HG02970 (cell line): ENCODE measurements around the gene ONECUT1.

Source experiments
- ATAC-seq: cut with Tn5 transposase; IDR thresholded peaks from one replicate; pipeline ENCODE4 v1.9.1; 2021; ENCODE audit warnings: mild to moderate bottlenecking, moderate library complexity, moderate number of reproducible peaks; ENCODE audit not compliant: unreplicated experiment, low FRiP score

The ONECUT1 gene

GRCh38 chr15:52734329-52734728 is 55.8 kb downstream of the ONECUT1 start:
- no peak for ATAC-seq

- ATAC-seq = no peak
These were observed 56.4 kb downstream of the ONECUT1 start for GRCh38 chr15:52733696-52734255.

GRCh38 chr15:52733088-52733487 is 57.0 kb downstream of the ONECUT1 start:
- ATAC-seq = no peak

DNA sequence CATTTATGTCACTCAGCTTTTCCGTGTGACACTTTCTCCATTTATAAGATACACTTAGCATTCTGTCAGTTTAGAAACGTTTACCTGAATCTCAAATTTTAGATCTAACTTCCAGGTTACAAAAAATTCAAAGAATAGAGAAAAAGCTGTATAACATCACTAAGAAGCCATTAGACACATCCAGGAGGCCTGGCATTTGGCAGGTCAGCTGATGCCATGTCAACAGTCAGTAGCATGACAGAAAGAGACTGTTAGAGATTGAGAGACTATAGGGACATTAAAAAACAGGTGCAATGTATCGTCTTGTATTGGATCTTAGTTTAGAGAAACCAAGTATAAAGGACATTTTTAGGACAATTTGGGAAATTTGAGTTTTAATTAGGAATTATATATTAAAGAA is 57.6 kb downstream of the ONECUT1 start:
- no peak for ATAC-seq

DNA sequence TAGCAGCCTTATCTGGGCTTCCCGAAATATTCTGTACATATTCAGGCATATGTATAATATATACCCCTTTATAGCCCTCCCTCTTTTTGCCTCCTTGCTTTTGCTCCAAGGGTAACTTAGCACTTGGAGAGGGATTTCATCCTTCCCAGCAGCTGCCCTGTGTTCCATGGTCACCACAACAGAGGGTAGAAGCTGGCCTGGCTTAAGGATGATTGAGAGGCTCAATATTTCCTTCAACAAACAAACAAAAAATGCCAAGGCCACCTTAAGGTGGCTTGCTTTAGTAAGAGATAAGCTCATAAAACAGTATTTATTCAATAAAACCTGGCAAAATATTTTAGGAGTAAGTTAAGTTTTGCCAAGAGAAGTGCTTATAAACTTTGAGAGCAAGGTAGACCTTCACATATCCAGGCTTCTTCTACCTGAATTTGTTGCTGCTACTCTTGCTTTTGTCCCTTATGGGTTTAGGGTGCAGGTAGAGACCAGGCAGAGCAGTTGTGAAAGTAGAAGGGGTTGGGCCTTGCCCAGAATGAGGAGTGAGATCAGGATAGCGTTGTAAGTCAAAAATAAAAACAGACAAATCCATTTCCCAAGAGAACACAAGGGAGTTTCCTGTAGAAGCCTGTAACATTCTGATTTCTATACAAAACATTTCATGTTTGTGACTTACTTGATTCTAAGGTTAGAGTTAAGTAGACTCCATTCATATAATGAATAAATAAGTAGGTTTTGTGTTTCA is 58.2 kb downstream of the ONECUT1 start:
- ATAC-seq = no peak

GRCh38 chr15:52731004-52731403 is 59.1 kb downstream of the ONECUT1 start:
- no peak for ATAC-seq

DNA sequence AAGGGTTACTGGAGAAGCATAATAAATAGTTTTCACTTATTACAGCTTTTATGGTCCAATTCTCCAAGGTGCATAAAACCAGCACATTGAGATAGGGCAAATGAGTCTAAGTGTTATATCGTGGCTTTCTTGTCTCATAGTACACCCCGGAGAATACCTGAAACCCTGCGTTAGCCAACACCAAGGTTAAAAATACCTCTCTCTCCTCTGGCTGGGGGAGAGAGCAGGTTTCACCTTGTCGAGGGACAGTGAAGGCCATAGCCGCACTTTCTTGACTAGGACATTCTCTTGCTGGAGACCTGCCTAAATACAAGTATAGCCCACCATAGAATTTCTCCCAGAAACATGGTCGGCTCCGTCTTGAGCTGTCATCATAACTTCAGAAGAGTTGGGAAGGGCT is 59.5 kb downstream of the ONECUT1 start:
- ATAC-seq = no peak

GRCh38 chr15:52730173-52730572 is 60.0 kb downstream of the ONECUT1 start:
- ATAC-seq = no peak

DNA sequence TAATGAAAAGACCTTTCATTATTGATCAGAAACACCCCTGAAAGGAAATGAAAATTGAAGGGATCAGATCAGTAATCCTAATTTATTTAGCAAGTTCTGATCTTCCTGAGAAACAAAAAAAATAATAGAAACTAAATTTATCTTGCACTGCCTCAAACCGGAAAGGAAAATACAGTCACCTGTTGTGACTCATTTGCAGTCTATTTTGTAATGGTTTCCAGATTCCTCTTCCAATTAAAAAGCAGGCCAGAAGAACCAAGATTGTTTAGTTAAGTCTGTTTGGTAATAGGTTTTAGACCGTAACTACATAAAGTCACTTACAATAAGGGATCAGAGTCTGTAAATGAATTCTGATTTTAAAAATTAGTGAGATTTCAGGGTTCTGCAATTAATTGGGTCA is 61.2 kb downstream of the ONECUT1 start:
- no peak for ATAC-seq

DNA sequence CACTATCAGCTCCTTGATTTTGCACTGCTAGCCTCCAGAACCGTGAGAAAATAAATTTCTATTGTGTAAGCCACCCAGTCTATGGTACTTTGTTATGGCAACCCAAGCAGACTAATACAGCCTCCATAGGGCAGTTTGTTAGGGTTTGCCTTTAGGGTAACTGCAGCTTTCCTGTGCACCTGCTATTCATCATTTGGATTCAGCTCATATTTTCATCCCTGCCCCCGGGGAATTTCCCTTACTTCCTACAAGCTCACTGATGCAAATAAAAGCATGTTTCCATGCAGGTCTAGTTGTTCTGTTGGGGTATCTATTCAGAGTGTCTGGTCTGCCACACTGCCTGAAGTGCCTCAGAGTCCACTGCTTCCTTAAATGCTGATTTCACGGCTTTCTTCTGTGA is 62.3 kb downstream of the ONECUT1 start:
- no peak for ATAC-seq

GRCh38 chr15:52726195-52726594 is 63.9 kb downstream of the ONECUT1 start:
- no peak for ATAC-seq

DNA sequence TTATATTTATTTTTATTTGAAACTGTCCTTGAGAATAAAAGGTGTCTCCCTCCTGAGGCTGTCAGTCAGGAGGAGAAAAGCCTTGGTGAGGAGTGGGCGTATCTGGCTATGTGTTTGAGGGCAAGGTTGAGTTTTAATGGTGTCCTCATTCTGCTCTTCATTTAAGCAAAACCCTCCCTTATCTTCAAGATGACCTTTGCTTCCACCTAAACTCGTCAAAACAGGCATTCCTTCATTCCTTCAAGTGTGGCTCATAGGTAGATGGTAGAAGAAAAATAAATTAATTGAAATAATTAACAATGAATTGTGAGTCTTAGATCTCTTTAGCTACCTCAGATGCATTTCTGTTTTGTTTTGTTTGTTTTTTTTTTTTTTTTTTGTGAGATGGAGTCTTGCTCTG is 71.6 kb downstream of the ONECUT1 start:
- ATAC-seq = no peak

DNA sequence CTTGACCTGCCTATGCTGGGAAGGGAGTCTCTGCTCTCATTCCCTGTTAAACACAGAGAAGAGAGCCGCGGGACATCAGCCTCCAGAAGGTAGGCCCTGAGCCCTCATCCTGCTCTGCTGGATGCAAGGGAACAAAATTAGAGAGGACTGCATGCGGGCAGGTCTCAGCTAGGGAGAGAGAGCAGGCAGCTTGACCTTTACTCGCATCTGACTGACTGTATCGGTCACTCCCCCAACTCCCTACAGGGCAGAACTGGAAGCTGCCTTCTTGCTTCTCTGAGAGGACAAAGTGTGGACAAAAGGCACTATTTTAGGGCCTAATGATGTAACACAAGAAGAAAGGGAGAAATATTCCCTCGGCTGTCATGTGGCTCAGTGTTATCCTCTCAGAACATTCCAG is 72.2 kb downstream of the ONECUT1 start:
- no peak for ATAC-seq

GRCh38 chr15:52717481-52717880 is 72.7 kb downstream of the ONECUT1 start:
- ATAC-seq = no peak

GRCh38 chr15:52716536-52716935 is 73.6 kb downstream of the ONECUT1 start:
- no peak for ATAC-seq

DNA sequence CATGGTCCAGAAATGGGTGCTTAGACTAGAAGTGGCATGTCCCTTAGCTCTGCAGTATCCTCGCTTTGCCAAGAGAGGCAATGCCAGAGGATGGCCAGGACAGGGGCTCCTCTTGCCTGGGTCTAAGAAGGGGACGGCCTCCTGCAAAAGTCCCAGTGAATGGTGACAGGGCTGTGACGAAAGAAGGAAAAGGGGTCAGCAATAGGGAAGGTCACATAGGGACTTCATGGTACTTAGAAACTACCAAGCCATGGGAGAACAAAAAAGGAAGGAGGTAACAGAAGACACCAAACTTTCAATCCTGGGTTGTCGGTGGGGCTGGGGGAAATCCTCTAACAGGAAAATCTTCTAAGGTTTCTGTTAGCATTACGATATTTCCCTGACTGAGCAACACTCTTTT is 74.7 kb downstream of the ONECUT1 start:
- ATAC-seq = no peak

- ATAC-seq = no peak
These were observed 75.2 kb downstream of the ONECUT1 start for GRCh38 chr15:52714968-52715367.

GRCh38 chr15:52710708-52711389 is 79.3 kb downstream of the ONECUT1 start:
- ATAC-seq = no peak

- no peak for ATAC-seq
These were observed 80.0 kb downstream of the ONECUT1 start for GRCh38 chr15:52710050-52710707.

DNA sequence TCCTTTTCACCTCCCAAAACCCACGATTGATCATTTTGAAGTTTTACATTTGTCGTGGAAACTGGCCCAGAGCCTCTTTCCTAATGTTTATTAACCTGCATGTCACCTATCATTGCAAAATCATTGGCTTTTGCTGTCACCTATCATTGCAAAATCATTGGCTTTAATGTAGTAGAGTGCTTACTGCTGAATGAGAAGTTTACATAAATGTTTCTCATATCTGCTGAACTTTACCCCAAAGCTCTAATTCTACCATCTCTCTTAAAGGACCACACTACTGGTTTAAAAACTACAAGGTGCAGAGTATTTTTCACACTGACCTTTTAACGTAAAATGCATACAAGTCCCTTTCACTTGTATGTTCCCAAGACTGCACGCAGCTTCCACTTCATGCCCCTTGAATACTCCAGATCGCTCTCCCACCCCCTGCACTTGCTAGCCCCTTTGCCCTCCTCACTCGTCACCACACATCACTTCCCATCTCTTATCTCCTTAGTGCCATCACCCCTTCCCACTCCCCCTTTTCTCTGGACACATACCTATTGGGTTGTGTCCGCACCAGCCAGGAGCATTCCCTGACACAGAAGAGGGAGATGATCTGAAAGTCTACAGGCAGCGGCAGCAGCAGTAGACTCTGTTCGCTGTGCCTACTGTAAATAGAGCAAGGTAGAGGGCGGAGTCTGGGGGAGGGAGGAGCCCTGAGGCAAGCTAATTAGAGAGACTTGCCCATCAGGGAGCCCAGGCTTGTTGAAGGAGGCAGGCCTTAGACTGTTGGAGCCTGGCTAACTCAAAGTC is 80.8 kb downstream of the ONECUT1 start:
- ATAC-seq = peak; percentile 56
